Measurements from ENCODE around the gene ABCC8.
A peak's percentile ranks its signal among the peaks of the same experiment; 100 is the strongest.

Gene ABCC8

GRCh38 chr11:17403980-17404759 is 72.5 kb downstream of the ABCC8 start:
- no peak for DNase-seq (ENCODE audit: low read depth)

GRCh38 chr11:17402486-17402885 is 74.2 kb downstream of the ABCC8 start:
- DNase-seq (ENCODE audit: low read depth) = no peak

- no peak for DNase-seq (ENCODE audit: low read depth)
Measured at GRCh38 chr11:17401841-17402240, 74.8 kb downstream of the ABCC8 start.

GRCh38 chr11:17401316-17401715 is 75.3 kb downstream of the ABCC8 start:
- DNase-seq (ENCODE audit: low read depth) = no peak

- no peak for DNase-seq (ENCODE audit: low read depth)
Measured at GRCh38 chr11:17400048-17400775, 76.4 kb downstream of the ABCC8 start.

GRCh38 chr11:17399236-17399635 is 77.4 kb downstream of the ABCC8 start:
- DNase-seq (ENCODE audit: low read depth) = no peak

- no peak for DNase-seq (ENCODE audit: low read depth)
Measured at GRCh38 chr11:17397311-17398002, 79.2 kb downstream of the ABCC8 start.

- DNase-seq (ENCODE audit: low read depth) = no peak
Measured at GRCh38 chr11:17396598-17397310, 79.9 kb downstream of the ABCC8 start.

- DNase-seq (ENCODE audit: low read depth) = no peak
Measured at GRCh38 chr11:17395978-17396377, 80.7 kb downstream of the ABCC8 start.

GRCh38 chr11:17395554-17395961 is 81.1 kb downstream of the ABCC8 start:
- DNase-seq (ENCODE audit: low read depth) = no peak

- DNase-seq (ENCODE audit: low read depth) = no peak
Measured at GRCh38 chr11:17394743-17395390, 81.8 kb downstream of the ABCC8 start.

GRCh38 chr11:17393472-17393871 is 83.2 kb downstream of the ABCC8 start:
- no peak for DNase-seq (ENCODE audit: low read depth)

- DNase-seq (ENCODE audit: low read depth) = no peak
Measured at GRCh38 chr11:17392872-17393271, 83.8 kb downstream of the ABCC8 start.

GRCh38 chr11:17391493-17392355 is 84.9 kb downstream of the ABCC8 start:
- DNase-seq (ENCODE audit: low read depth) = no peak

GRCh38 chr11:17389957-17390649 is 86.5 kb downstream of the ABCC8 start:
- DNase-seq (ENCODE audit: low read depth) = no peak

GRCh38 chr11:17389211-17389956 is 87.3 kb downstream of the ABCC8 start:
- DNase-seq (ENCODE audit: low read depth) = peak; percentile 29

- no peak for DNase-seq (ENCODE audit: low read depth)
Measured at GRCh38 chr11:17388609-17389210, 87.9 kb downstream of the ABCC8 start, which contains the start of gene KCNJ11. TSS of gene KCNJ11 (minus strand) at chr11:17388659. CDS start at chr11:17388091, 568 bp downstream.

GRCh38 chr11:17387811-17388210 is 88.8 kb downstream of the ABCC8 start:
- DNase-seq (ENCODE audit: low read depth) = no peak

- DNase-seq (ENCODE audit: low read depth) = no peak
Measured at GRCh38 chr11:17387254-17387653, 89.4 kb downstream of the ABCC8 start.
